Head of caudate nucleus (tissue), 42 donors: ENCODE data around the gene BEGAIN.
"Not testable (repeated sequence)": the region's sequence is repeated elsewhere in the genome, so short reads cannot be mapped to it uniquely, and the experiment has no call there.

Source experiments
- DNase-seq, 42 donors: peaks; one replicate each; pipeline versions ENCODE4 v3.0.0 to v3.0.0-alpha.2; 2020 to 2021; ENCODE audit warnings: mixed read lengths in 7 of 42
- intact Hi-C: fragments of 100-400 bp; cut with DNase I; formaldehyde crosslinking; loops from one replicate; pipeline ENCODE4 v1.15.0; 2022

Gene BEGAIN

GRCh38 chr14:100522616-100523099 lies 64.6 kb downstream of the BEGAIN start:
- peak in 2 of 42 donors; percentile 7 to 27 for DNase-seq
- intact Hi-C loops, result no loop called here

GRCh38 chr14:100506053-100506452 lies 81.2 kb downstream of the BEGAIN start:
- intact Hi-C loops, DNase-seq: not testable (repeated sequence)

GRCh38 chr14:100504372-100505078 lies 82.7 kb downstream of the BEGAIN start:
- DNase-seq, result no peak
- intact Hi-C loops, result no loop called here

GRCh38 chr14:100503251-100503650 lies 84.0 kb downstream of the BEGAIN start:
- intact Hi-C loops, result no loop called here
- no peak for DNase-seq

GRCh38 chr14:100502622-100503220 lies 84.5 kb downstream of the BEGAIN start:
- intact Hi-C loops, result no loop called here
- no peak for DNase-seq

GRCh38 chr14:100500128-100500527 lies 87.1 kb downstream of the BEGAIN start:
- intact Hi-C loops, result no loop called here
- no peak for DNase-seq

- DNase-seq, result no peak
- intact Hi-C loops, result no loop called here
Observed at GRCh38 chr14:100498068-100498467, 89.1 kb downstream of the BEGAIN start.

- DNase-seq, result no peak
- intact Hi-C loops, result no loop called here
Observed at GRCh38 chr14:100495917-100496316, 91.3 kb downstream of the BEGAIN start.

- DNase-seq, result no peak
- intact Hi-C loops, result no loop called here
Observed at GRCh38 chr14:100494645-100495044, 92.6 kb downstream of the BEGAIN start.

GRCh38 chr14:100490252-100490651 lies 97.0 kb downstream of the BEGAIN start:
- DNase-seq, result no peak
- intact Hi-C loops, result no loop called here

- intact Hi-C loops, result no loop called here
- no peak for DNase-seq
Observed at GRCh38 chr14:100488057-100488456, 99.2 kb downstream of the BEGAIN start.

GRCh38 chr14:100487304-100487703 lies 99.9 kb downstream of the BEGAIN start:
- intact Hi-C loops, result no loop called here
- DNase-seq, result no peak
